Tibial artery (tissue), 4 donors: ENCODE measurements around the gene OCSTAMP.

Experiments used
- DNase-seq, 2 donors: peaks; one replicate each; pipeline ENCODE4 v3.0.0-alpha.2; 2019
- H3K27ac ChIP-seq, 2 donors: fragments of 200-600 bp; sonication (generic) in 1 of 2; 1 replicate in 1 of 2; 2 replicates in 1 of 2; pipeline ENCODE4 v1.5.1; 2018 to 2019; ENCODE audit warnings: mild to moderate bottlenecking in 1 of 2
- H3K27me3 ChIP-seq, 2 donors: fragments of 200-600 bp; sonication (generic) in 1 of 2; one replicate each; pipeline versions ENCODE4 v1.5.1 to v1.6.0; 2016 to 2019
- H3K36me3 ChIP-seq, 3 donors: fragments of 200-600 bp; sonication (generic) in 2 of 3; one replicate each; pipeline ENCODE4 v1.5.1; 2016 to 2019; ENCODE audit warnings: mild to moderate bottlenecking in 2 of 3
- H3K4me1 ChIP-seq, 4 donors: fragments of 200-600 bp; sonication (generic) in 2 of 4; 1 replicate in 3 of 4; 2 replicates in 1 of 4; pipeline ENCODE4 v1.5.1; 2016 to 2019
- H3K4me3 ChIP-seq, 2 donors: fragments of 200-600 bp; sonication (generic) in 1 of 2; 1 replicate in 1 of 2; 2 replicates in 1 of 2; pipeline ENCODE4 v1.5.1; 2018 to 2019; ENCODE audit warnings: mild to moderate bottlenecking in 2 of 2
- H3K9me3 ChIP-seq, 3 donors: fragments of 200-600 bp; sonication (generic) in 1 of 3; one replicate each; pipeline ENCODE4 v1.5.1; 2016 to 2019
- CTCF ChIP-seq, 2 experiments: fragments of 200-600 bp in 1 of 2; fragments of 450-650 bp in 1 of 2; IDR thresholded peaks; one replicate each; pipeline ENCODE4 v1.5.1; 2017 to 2019; ENCODE audit warnings: antibody characterized with exemption in 2 of 2, mild to moderate bottlenecking in 1 of 2, moderate library complexity in 1 of 2
- intact Hi-C: fragments of 100-400 bp; cut with DNase I; formaldehyde crosslinking; loops from one replicate; pipeline ENCODE4 v1.15.0; 2023; ENCODE audit warnings: low total_unique reads

OCSTAMP gene

GRCh38 chr20:46555370-46555956, 5.0 kb upstream of the OCSTAMP start:
- intact Hi-C loops = no loop called here
- TF ChIP-seq CTCF (IDR thresholded peaks at IDR 0.05) = no peak

GRCh38 chr20:46554828-46555227, 4.4 kb upstream of the OCSTAMP start:
- no peak overlapping the region for H3K27ac ChIP-seq
- H3K4me1 ChIP-seq = peaks cover 0 to 6% (median 0%) of the 10 kb centered on the region in 4 donors
- no peaks in the 10 kb centered on the region for H3K9me3 ChIP-seq
- no peak overlapping the region for H3K4me3 ChIP-seq
- H3K27me3 ChIP-seq = peaks cover 0 to 18% of the 10 kb centered on the region in 2 donors
- intact Hi-C loops = no loop called here
- no peak for TF ChIP-seq CTCF (IDR thresholded peaks at IDR 0.05)
- DNase-seq = no peak
- no peaks in the 10 kb centered on the region for H3K36me3 ChIP-seq

More at GRCh38 chr20:46555370-46555956, 5.0 kb upstream of the OCSTAMP start:
- Histone ChIP-seq H3K27me3 (peaks cover 0 to 13% of the 10 kb centered on the region in 2 donors), H3K4me1 (peaks cover 0 to 6% (median 0%) of the 10 kb centered on the region in 4 donors), H3K4me3 (no peak overlapping the region), H3K36me3 (no peaks in the 10 kb centered on the region), H3K27ac (no peak overlapping the region), H3K9me3 (no peaks in the 10 kb centered on the region)
- DNase-seq = no peak

GRCh38 chr20:46553926-46554325, 3.5 kb upstream of the OCSTAMP start:
- Histone ChIP-seq H3K9me3 (no peaks in the 10 kb centered on the region), H3K4me3 (no peak overlapping the region), H3K4me1 (peaks cover 0 to 6% (median 0%) of the 10 kb centered on the region in 4 donors), H3K27me3 (peaks cover 0 to 24% of the 10 kb centered on the region in 2 donors), H3K27ac (no peak overlapping the region), H3K36me3 (no peaks in the 10 kb centered on the region)
- intact Hi-C loops = no loop called here
- no peak for TF ChIP-seq CTCF (IDR thresholded peaks at IDR 0.05)
- DNase-seq = no peak

- DNase-seq = no peak
- Histone ChIP-seq H3K36me3 (no peaks in the 10 kb centered on the region), H3K27me3 (peaks cover 0 to 24% of the 10 kb centered on the region in 2 donors), H3K27ac (no peak overlapping the region), H3K9me3 (no peaks in the 10 kb centered on the region), H3K4me3 (no peak overlapping the region), H3K4me1 (peaks cover 0 to 6% (median 0%) of the 10 kb centered on the region in 4 donors)
- no peak for TF ChIP-seq CTCF (IDR thresholded peaks at IDR 0.05)
- intact Hi-C loops = no loop called here
Observed at GRCh38 chr20:46552460-46553420, 2.3 kb upstream of the OCSTAMP start.

GRCh38 chr20:46551522-46552381, 1.3 kb upstream of the OCSTAMP start:
- Histone ChIP-seq H3K9me3 (no peaks in the 10 kb centered on the region), H3K27me3 (peaks cover 0 to 26% of the 10 kb centered on the region in 2 donors), H3K36me3 (no peaks in the 10 kb centered on the region), H3K4me1 (no peaks in the 10 kb centered on the region), H3K27ac (no peak overlapping the region), H3K4me3 (no peak overlapping the region)
- no peak for DNase-seq
- intact Hi-C loops = no loop called here
- no peak for TF ChIP-seq CTCF (IDR thresholded peaks at IDR 0.05)
